OCI-LY1 (cell line): ENCODE data around the gene DUX4.
"Not testable (repeated sequence)": the region's sequence is repeated elsewhere in the genome, so short reads cannot be mapped to it uniquely, and the experiment has no call there.

ENCODE experiments used
- H2AFZ ChIP-seq: fragments of 200-600 bp; sonication (generic), shearing (Covaris generic); 2 replicates; pipeline ENCODE4 v1.6.0; 2014; ENCODE audit warnings: antibody characterized with exemption, mild to moderate bottlenecking, low read length
- H3F3A ChIP-seq: fragments of 200-600 bp; sonication (generic), shearing (Covaris generic); 2 replicates; pipeline ENCODE4 v1.6.0; 2014; ENCODE audit warnings: mild to moderate bottlenecking, antibody characterized with exemption, low read length, moderate library complexity; ENCODE audit not compliant: insufficient read depth
- H3K27ac ChIP-seq: fragments of 200-600 bp; sonication (generic); 2 replicates; pipeline ENCODE4 v1.5.1; 2014; ENCODE audit warnings: low read length, mixed run types, mild to moderate bottlenecking, low read depth; ENCODE audit not compliant: poor library complexity, severe bottlenecking
- H3K27me3 ChIP-seq: fragments of 200-600 bp; sonication (generic); 2 replicates; pipeline ENCODE4 v1.6.0; 2014; ENCODE audit warnings: antibody characterized with exemption, mild to moderate bottlenecking, low read length, moderate library complexity; ENCODE audit not compliant: insufficient read depth
- H3K36me3 ChIP-seq: fragments of 200-600 bp; sonication (generic); 2 replicates; pipeline ENCODE4 v1.6.1; 2014; ENCODE audit warnings: mild to moderate bottlenecking, antibody characterized with exemption, low read length, moderate library complexity, mixed read lengths; ENCODE audit not compliant: insufficient read depth
- H3K4me1 ChIP-seq: fragments of 200-600 bp; sonication (generic); 2 replicates; pipeline ENCODE4 v1.5.1; 2014; ENCODE audit warnings: mild to moderate bottlenecking, low read length, moderate library complexity; ENCODE audit not compliant: insufficient read depth, severe bottlenecking
- H3K4me2 ChIP-seq: fragments of 200-600 bp; sonication (generic), shearing (Covaris generic); 2 replicates; pipeline ENCODE4 v1.6.1; 2014; ENCODE audit warnings: low read length
- H3K4me3 ChIP-seq: fragments of 200-600 bp; sonication (generic); 2 replicates; pipeline ENCODE4 v1.5.1; 2014; ENCODE audit warnings: low read length, low read depth, mild to moderate bottlenecking, mixed read lengths; ENCODE audit not compliant: poor library complexity, severe bottlenecking
- H3K79me2 ChIP-seq: fragments of 200-600 bp; shearing (Covaris generic); 2 replicates; pipeline ENCODE4 v1.6.1; 2016; ENCODE audit warnings: mixed run types, low read length, mixed read lengths; ENCODE audit not compliant: insufficient read depth
- H3K9ac ChIP-seq: fragments of 200-600 bp; sonication (generic), shearing (Covaris generic); 2 replicates; pipeline ENCODE4 v1.6.1; 2014; ENCODE audit warnings: mild to moderate bottlenecking, low read length, mixed read lengths
- H3K9me2 ChIP-seq: fragments of 200-600 bp; sonication (generic), shearing (Covaris generic); 2 replicates; pipeline ENCODE4 v1.6.1; 2014; ENCODE audit warnings: low read depth, mild to moderate bottlenecking, low read length, mixed read lengths
- H3K9me3 ChIP-seq: fragments of 200-600 bp; shearing (Covaris generic); 2 replicates; pipeline ENCODE4 v1.6.1; 2014; ENCODE audit warnings: low read length, mixed read lengths
- H4K20me1 ChIP-seq: fragments of 200-600 bp; sonication (generic), shearing (Covaris generic); 2 replicates; pipeline ENCODE4 v1.6.0; 2016; ENCODE audit warnings: mild to moderate bottlenecking, low read length; ENCODE audit not compliant: insufficient read depth

DUX4 gene

GRCh38 chr4:190181481-190182100 is 8.0 kb downstream of the DUX4 start:
- H3K9me2 ChIP-seq, H3K4me3 ChIP-seq, H3K27me3 ChIP-seq, H2AFZ ChIP-seq, H3F3A ChIP-seq, H3K9me3 ChIP-seq, H4K20me1 ChIP-seq, H3K36me3 ChIP-seq, H3K9ac ChIP-seq, H3K79me2 ChIP-seq, H3K4me1 ChIP-seq, H3K4me2 ChIP-seq, H3K27ac ChIP-seq: not testable (repeated sequence)

- H4K20me1 ChIP-seq, H3K79me2 ChIP-seq, H3K9me2 ChIP-seq, H3K27ac ChIP-seq, H2AFZ ChIP-seq, H3K9me3 ChIP-seq, H3K27me3 ChIP-seq, H3K9ac ChIP-seq, H3K4me2 ChIP-seq, H3K36me3 ChIP-seq, H3K4me1 ChIP-seq, H3F3A ChIP-seq, H3K4me3 ChIP-seq: not testable (repeated sequence)
Measured at GRCh38 chr4:190203510-190203909, 29.9 kb downstream of the DUX4 start.
